Lower leg skin (tissue), 3 donors: ENCODE results near the gene SH3BGRL3.

Source experiments
- CTCF ChIP-seq, 3 donors: fragments of 450-650 bp; IDR thresholded peaks; one replicate each; pipeline ENCODE4 v1.5.1; 2016; ENCODE audit warnings: antibody characterized with exemption in 3 of 3, mild to moderate bottlenecking in 3 of 3, moderate library complexity in 2 of 3
- POLR2A ChIP-seq, 2 donors: fragments of 450-650 bp; IDR thresholded peaks; one replicate each; pipeline ENCODE4 v1.6.1; 2016 to 2017; ENCODE audit warnings: antibody characterized with exemption in 2 of 2, mild to moderate bottlenecking in 1 of 2, moderate library complexity in 1 of 2

DNA sequence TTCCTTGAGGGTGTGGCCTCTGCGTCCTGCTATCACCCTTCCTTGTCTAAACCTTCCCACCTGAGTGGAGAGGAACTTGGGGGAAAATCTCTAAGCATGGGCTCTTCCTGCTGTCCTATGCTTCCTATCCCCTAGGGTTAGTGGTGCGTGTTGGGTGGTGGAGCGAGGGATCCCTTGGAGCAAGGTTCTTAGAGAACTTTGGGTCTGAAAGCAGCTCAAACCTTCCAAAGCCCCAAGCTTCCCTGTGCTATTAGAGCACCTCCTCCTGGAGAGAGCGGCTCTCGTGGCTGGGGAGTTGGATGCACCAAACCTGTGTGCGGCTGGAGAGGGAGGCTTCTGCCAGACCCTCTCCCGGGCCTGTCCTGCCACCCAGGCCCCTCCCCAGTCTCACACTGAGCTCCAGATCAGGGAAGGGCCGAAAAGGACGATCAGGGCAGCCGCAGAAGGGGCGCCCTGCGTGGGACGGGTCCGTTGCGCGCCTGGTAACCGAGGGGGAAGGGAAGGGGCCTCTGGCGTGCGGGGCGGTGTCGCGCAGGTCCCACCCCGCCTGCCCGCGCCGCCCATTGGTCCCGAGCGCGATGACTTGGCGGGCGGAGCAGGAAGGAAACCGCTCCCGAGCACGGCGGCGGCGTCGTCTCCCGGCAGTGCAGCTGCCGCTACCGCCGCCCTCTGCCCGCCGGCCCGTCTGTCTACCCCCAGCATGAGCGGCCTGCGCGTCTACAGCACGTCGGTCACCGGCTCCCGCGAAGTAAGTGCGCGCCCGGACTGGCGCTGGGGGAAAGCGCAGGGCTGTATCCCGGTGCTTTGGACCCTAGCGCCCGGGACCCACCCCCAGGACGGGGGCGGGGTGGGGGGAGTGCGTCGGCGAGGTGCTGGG lies at the start of gene SH3BGRL3:
- TF ChIP-seq CTCF (IDR thresholded peaks at IDR 0.05) (no peak), POLR2A (IDR thresholded peaks at IDR 0.05) (peak in 1 of 2 donors; percentile 48)
